IPS-20b (cell line): ENCODE results near the gene NCF4.

ENCODE experiments used
- H3K27ac ChIP-seq: one replicate; pipeline ENCODE4 v1.5.1; 2013; ENCODE audit warnings: low read length
- H3K27me3 ChIP-seq: 2 replicates; pipeline ENCODE4 v1.6.1; 2013; ENCODE audit warnings: mild to moderate bottlenecking, low read length, inconsistent platforms; ENCODE audit not compliant: insufficient read depth
- H3K36me3 ChIP-seq: 2 replicates; pipeline ENCODE4 v1.6.1; 2013; ENCODE audit warnings: low read depth, mild to moderate bottlenecking, inconsistent platforms, low read length, moderate library complexity; ENCODE audit not compliant: insufficient read depth
- H3K4me1 ChIP-seq: 2 replicates; pipeline ENCODE4 v1.6.1; 2013; ENCODE audit warnings: mild to moderate bottlenecking, control low read depth, inconsistent platforms, low read length, moderate library complexity; ENCODE audit not compliant: insufficient read depth
- H3K4me3 ChIP-seq: 2 replicates; pipeline ENCODE4 v1.5.1; 2013; ENCODE audit warnings: mild to moderate bottlenecking, low read length, inconsistent platforms
- H3K9ac ChIP-seq: 2 replicates; pipeline ENCODE4 v1.6.1; 2013; ENCODE audit warnings: low read depth, mild to moderate bottlenecking, inconsistent platforms, low read length, moderate library complexity
- H3K9me3 ChIP-seq: 2 replicates; pipeline ENCODE4 v1.6.1; 2013; ENCODE audit warnings: mild to moderate bottlenecking, low read depth, low read length, inconsistent platforms; ENCODE audit not compliant: insufficient read depth

NCF4 gene

GRCh38 chr22:36823186-36823839 is 37.5 kb upstream of the NCF4 start:
- Histone ChIP-seq H3K4me3 (no peak overlapping the region), H3K36me3 (no peaks in the 10 kb centered on the region), H3K9me3 (no peaks in the 10 kb centered on the region), H3K27me3 (peaks cover 24% of the 10 kb centered on the region), H3K4me1 (peaks cover 11% of the 10 kb centered on the region), H3K27ac (no peak overlapping the region), H3K9ac (no peak overlapping the region)

GRCh38 chr22:36824655-36825054 is 36.2 kb upstream of the NCF4 start:
- no peaks in the 10 kb centered on the region for H3K9me3 ChIP-seq
- no peaks in the 10 kb centered on the region for H3K36me3 ChIP-seq
- H3K4me1 ChIP-seq, result peaks cover 6% of the 10 kb centered on the region; the same call in 1 of the 2 replicates
- no peak overlapping the region for H3K27ac ChIP-seq
- peaks cover 10% of the 10 kb centered on the region for H3K27me3 ChIP-seq
- H3K9ac ChIP-seq, result no peak overlapping the region
- no peak overlapping the region for H3K4me3 ChIP-seq

DNA sequence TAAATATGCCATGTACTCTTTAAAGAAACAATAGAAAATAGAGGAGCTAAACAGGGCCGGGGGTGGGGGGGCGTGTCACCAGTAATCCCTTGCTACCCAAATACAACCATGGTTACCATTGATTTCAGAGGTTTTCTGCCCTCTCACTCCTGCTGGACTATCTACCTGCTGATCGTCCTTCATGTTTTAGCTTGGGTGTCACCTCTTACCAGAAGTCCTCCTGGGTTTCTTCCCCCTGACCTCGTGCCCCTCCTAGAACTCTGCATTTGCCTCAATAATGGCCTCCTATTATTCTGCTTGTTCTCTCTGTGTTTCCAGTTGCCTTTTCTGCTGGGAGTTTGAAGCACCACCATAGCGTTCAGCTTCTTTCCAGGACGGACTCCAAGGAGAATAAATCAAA is 34.5 kb upstream of the NCF4 start:
- Histone ChIP-seq H3K4me3 (no peak overlapping the region), H3K27me3 (no peaks in the 10 kb centered on the region), H3K9ac (no peak overlapping the region), H3K4me1 (peaks cover 6% of the 10 kb centered on the region; the same call in 1 of the 2 replicates), H3K9me3 (no peaks in the 10 kb centered on the region), H3K27ac (no peak overlapping the region), H3K36me3 (no peaks in the 10 kb centered on the region)

- Histone ChIP-seq H3K9ac (no peak overlapping the region), H3K27me3 (no peaks in the 10 kb centered on the region), H3K4me3 (no peak overlapping the region), H3K9me3 (no peaks in the 10 kb centered on the region), H3K36me3 (no peaks in the 10 kb centered on the region), H3K4me1 (no peaks in the 10 kb centered on the region), H3K27ac (no peak overlapping the region)
These were observed 32.0 kb upstream of the NCF4 start for GRCh38 chr22:36828815-36829214.

- Histone ChIP-seq H3K36me3 (no peaks in the 10 kb centered on the region), H3K27me3 (no peaks in the 10 kb centered on the region)
These were observed 31.3 kb upstream of the NCF4 start for GRCh38 chr22:36829370-36830002.

DNA sequence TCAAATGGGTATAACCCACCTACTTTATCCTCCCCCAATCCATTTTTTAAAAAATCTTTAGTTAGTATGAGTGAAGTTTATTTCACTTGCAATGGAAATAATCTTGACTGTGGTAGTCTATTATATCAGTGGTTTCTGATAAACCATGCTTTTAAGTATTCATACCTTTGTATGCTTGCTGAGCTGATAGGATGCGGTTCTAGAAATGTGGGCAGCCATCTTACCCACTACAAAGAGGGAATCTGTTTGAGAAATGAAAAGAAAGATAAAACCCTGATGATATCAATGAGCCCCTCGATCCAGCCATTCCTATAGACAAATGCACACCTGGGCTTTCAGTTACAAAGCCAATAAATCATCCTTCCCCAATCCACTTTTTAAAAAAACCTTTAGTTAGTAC is 30.2 kb upstream of the NCF4 start:
- Histone ChIP-seq H3K9me3 (no peaks in the 10 kb centered on the region), H3K27me3 (no peaks in the 10 kb centered on the region), H3K36me3 (no peaks in the 10 kb centered on the region), H3K4me1 (no peaks in the 10 kb centered on the region), H3K9ac (no peak overlapping the region), H3K4me3 (no peak overlapping the region), H3K27ac (no peak overlapping the region)

More at GRCh38 chr22:36829370-36830002, 31.3 kb upstream of the NCF4 start:
- H3K9me3 ChIP-seq, result no peaks in the 10 kb centered on the region
- H3K27ac ChIP-seq, result no peak overlapping the region
- H3K4me1 ChIP-seq, result no peaks in the 10 kb centered on the region
- no peak overlapping the region for H3K4me3 ChIP-seq
- H3K9ac ChIP-seq, result no peak overlapping the region

GRCh38 chr22:36831206-36831605 is 29.6 kb upstream of the NCF4 start:
- Histone ChIP-seq H3K9ac (no peak overlapping the region), H3K9me3 (no peaks in the 10 kb centered on the region), H3K27ac (no peak overlapping the region), H3K27me3 (no peaks in the 10 kb centered on the region), H3K4me1 (no peaks in the 10 kb centered on the region), H3K4me3 (no peak overlapping the region), H3K36me3 (no peaks in the 10 kb centered on the region)

GRCh38 chr22:36831717-36832116 is 29.1 kb upstream of the NCF4 start:
- H3K9me3 ChIP-seq, result no peaks in the 10 kb centered on the region
- no peak overlapping the region for H3K27ac ChIP-seq
- H3K9ac ChIP-seq, result no peak overlapping the region
- H3K36me3 ChIP-seq, result no peaks in the 10 kb centered on the region
- no peak overlapping the region for H3K4me3 ChIP-seq
- no peaks in the 10 kb centered on the region for H3K4me1 ChIP-seq
- no peaks in the 10 kb centered on the region for H3K27me3 ChIP-seq

DNA sequence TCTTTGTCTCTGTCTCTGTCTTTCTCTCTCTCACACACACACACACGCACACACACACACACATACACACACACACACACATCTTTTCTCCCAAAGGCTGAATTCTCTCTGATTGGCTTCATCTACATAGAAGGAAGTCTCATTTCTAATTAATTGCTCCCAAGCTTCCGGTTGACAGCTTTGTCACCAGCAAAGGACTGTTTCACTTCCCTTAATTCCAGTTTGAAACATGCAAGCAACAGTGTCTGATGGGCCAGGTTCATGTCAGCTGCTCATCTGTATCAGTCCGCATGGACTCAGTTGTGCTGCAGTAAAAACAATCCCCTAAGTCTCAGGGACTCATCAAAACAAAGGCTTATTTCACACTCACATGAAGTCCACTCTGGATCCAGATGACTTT is 27.7 kb upstream of the NCF4 start:
- no peak overlapping the region for H3K4me3 ChIP-seq
- no peak overlapping the region for H3K9ac ChIP-seq
- H3K9me3 ChIP-seq, result no peaks in the 10 kb centered on the region
- H3K36me3 ChIP-seq, result no peaks in the 10 kb centered on the region
- H3K27me3 ChIP-seq, result no peaks in the 10 kb centered on the region
- no peaks in the 10 kb centered on the region for H3K4me1 ChIP-seq
- H3K27ac ChIP-seq, result no peak overlapping the region

DNA sequence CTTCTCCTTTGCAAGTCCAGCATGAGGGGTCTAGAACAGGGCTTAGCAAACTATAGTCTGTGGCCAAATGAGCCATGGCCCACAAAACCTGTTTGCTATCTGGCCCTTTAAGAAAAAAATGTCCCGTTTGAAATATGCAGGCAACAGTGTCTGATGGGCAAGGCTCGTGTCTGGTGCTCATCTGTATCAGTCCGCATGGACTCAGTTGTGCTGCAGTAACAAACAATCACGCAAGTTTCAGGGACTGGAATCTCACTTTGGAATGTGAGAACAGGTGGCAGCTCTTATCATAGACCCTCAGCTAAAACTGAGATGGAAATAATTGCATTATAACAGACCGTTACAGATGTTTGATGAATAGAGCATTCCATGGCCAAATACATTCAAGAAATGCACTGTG is 24.9 kb upstream of the NCF4 start:
- no peak overlapping the region for H3K9ac ChIP-seq
- H3K36me3 ChIP-seq, result no peaks in the 10 kb centered on the region
- no peaks in the 10 kb centered on the region for H3K4me1 ChIP-seq
- H3K4me3 ChIP-seq, result no peak overlapping the region
- H3K27ac ChIP-seq, result no peak overlapping the region
- H3K27me3 ChIP-seq, result no peaks in the 10 kb centered on the region
- H3K9me3 ChIP-seq, result no peaks in the 10 kb centered on the region

DNA sequence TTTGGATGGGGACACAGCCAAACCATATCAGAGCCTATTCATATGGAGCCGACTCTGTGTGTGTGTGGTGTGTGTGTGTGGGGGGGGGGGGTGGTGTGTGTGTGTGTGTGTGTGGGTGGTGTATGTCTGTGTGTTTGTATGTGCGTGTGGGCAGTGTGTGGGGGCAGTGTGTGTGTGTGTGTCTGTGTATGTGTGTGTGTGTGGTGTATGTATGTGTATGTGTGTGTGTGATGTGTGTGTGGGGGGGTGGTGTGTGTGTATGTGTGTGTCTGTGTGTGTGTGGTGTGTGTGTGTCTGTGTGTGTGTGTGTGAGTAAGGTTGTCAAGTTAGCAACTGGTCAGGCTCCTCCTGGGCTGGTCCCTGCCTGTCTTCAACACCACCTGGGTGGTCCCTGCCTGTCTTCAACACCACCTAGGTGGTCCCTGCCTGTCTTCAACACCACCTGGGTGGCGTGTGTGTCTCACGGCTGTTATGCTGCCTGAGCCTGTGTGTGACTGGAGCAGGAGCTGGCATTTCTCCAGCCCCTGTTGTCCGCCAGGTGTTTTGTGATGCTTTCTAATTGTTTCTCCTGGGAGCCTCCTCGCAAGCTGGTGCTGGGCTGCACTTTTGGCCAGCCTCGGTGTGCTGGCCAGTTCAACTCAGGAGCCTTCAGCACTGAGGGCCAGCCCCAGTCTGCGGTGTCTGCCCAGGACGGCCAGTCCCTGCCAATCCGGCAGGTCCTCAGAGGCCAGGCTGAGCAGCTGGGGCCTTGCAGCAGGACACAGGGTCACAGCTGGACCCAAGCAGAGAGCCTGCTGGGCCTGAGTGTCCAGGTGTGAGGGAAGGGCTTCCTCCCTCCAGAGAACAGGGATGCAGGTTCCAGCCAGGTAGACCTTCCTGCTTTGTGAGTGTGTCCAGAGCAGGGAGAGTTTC is 22.4 kb upstream of the NCF4 start:
- H3K27ac ChIP-seq, result no peak overlapping the region

More for the DNA sequence above, 22.4 kb upstream of the NCF4 start:
- Histone ChIP-seq H3K4me1 (no peaks in the 10 kb centered on the region), H3K9me3 (no peaks in the 10 kb centered on the region), H3K4me3 (no peak overlapping the region), H3K9ac (no peak overlapping the region), H3K36me3 (no peaks in the 10 kb centered on the region), H3K27me3 (no peaks in the 10 kb centered on the region)
